H1 (cell line): ENCODE data around the gene PRKAR1B. TPM values are rescaled to one million over a fixed set of nuclear protein-coding genes. Genes with fewer than 3 reads are reported as not detected.

ENCODE experiments used
- CTCF ChIA-PET: fragments of 300-600 bp; sonication (Branson Sonifier 250); formaldehyde crosslinking; loops from one replicate; lab custom pipeline; 2021; ENCODE audit not compliant: partially characterized antibody; lab: Charles Lee
- POLR2A ChIA-PET: fragments of 300-600 bp; sonication (Branson Sonifier 250); formaldehyde crosslinking; loops from one replicate; lab custom pipeline; 2021; ENCODE audit warnings: inconsistent platforms; ENCODE audit not compliant: partially characterized antibody; lab: Charles Lee
- DNase-seq, 2 experiments: peaks; one replicate each; pipeline versions ENCODE4 v3.0.0 to v3.0.0-alpha.2; 2010 to 2022; ENCODE audit warnings: low spot score in 2 of 2, low read depth in 1 of 2, mixed read lengths in 1 of 2
- FAIRE-seq: peaks from 2 replicates; lab custom pipeline; 2011; peaks lifted over from hg19 to GRCh38; lab: Jason Lieb, UNC
- H2AFZ ChIP-seq: 2 replicates; pipeline ENCODE4 v1.8.1; 2012; ENCODE audit warnings: low read length, inconsistent platforms
- H2AK5ac ChIP-seq: 2 replicates; pipeline ENCODE4 v1.6.1; 2013; ENCODE audit warnings: low read depth, low read length
- H2BK120ac ChIP-seq: replicated peaks from 2 replicates; pipeline ENCODE3; 2013; ENCODE audit warnings: low read depth, low read length, inconsistent platforms
- H2BK12ac ChIP-seq: 2 replicates; pipeline ENCODE4 v1.6.1; 2013; ENCODE audit warnings: low read depth, low read length
- H2BK15ac ChIP-seq: 2 replicates; pipeline ENCODE4 v1.6.1; 2013; ENCODE audit warnings: low read length
- H2BK20ac ChIP-seq: 2 replicates; pipeline ENCODE4 v1.6.1; 2013; ENCODE audit warnings: low read length
- H2BK5ac ChIP-seq: 2 replicates; pipeline ENCODE4 v1.6.1; 2013; ENCODE audit warnings: low read depth, low read length
- H3K14ac ChIP-seq: 2 replicates; pipeline ENCODE4 v1.6.1; 2013; ENCODE audit warnings: inconsistent platforms; ENCODE audit not compliant: insufficient read length
- H3K18ac ChIP-seq: 2 replicates; pipeline ENCODE4 v1.6.1; 2013; ENCODE audit warnings: low read length; ENCODE audit errors: extremely low read depth
- H3K23ac ChIP-seq: 2 replicates; pipeline ENCODE4 v1.6.1; 2013; ENCODE audit warnings: inconsistent platforms; ENCODE audit not compliant: insufficient read length
- H3K23me2 ChIP-seq: 2 replicates; pipeline ENCODE4 v1.6.1; 2013; ENCODE audit warnings: low read depth, low read length
- H3K27ac ChIP-seq: 2 replicates; pipeline ENCODE4 v1.6.1; 2011; ENCODE audit warnings: low read depth, low read length, inconsistent platforms
- H3K27me3 ChIP-seq, 4 experiments: replicated peaks in 1 of 4; 1 replicate in 1 of 4; 2 replicates in 3 of 4; pipeline versions ENCODE4 v1.6.1 to v1.8.1; 2011 to 2013; ENCODE audit warnings: low read length in 3 of 4, mild to moderate bottlenecking in 3 of 4, inconsistent platforms in 2 of 4, mixed read lengths in 2 of 4, moderate library complexity in 1 of 4; ENCODE audit not compliant: control insufficient read depth in 3 of 4, insufficient read depth in 3 of 4; ENCODE audit errors: extremely low read depth in 1 of 4
- H3K36me3 ChIP-seq, 4 experiments: 2 replicates each; pipeline versions ENCODE4 v1.6.1 to v1.8.1; 2011 to 2013; ENCODE audit warnings: mild to moderate bottlenecking in 4 of 4, low read length in 3 of 4, moderate library complexity in 2 of 4, control low read depth in 1 of 4, inconsistent platforms in 1 of 4; ENCODE audit not compliant: insufficient read depth in 4 of 4, control insufficient read depth in 2 of 4
- H3K4ac ChIP-seq: replicated peaks from 2 replicates; pipeline ENCODE3; 2013; ENCODE audit warnings: low read length, low read depth, mixed read lengths, inconsistent platforms; ENCODE audit not compliant: insufficient read length
- H3K4me1 ChIP-seq, 4 experiments: replicated peaks in 1 of 4; 1 replicate in 1 of 4; 2 replicates in 3 of 4; pipeline versions ENCODE4 v1.6.1 to v1.8.1; 2011 to 2013; ENCODE audit warnings: low read length in 3 of 4, inconsistent platforms in 2 of 4, mixed read lengths in 1 of 4; ENCODE audit not compliant: insufficient read depth in 4 of 4, control insufficient read depth in 3 of 4
- H3K4me2 ChIP-seq, 2 experiments: 2 replicates each; pipeline versions ENCODE4 v1.6.1 to v1.8.1; 2011 to 2013; ENCODE audit warnings: low read depth in 2 of 2, low read length in 2 of 2, control low read depth in 1 of 2, inconsistent platforms in 1 of 2, mild to moderate bottlenecking in 1 of 2; ENCODE audit not compliant: insufficient read depth in 1 of 2
- H3K4me3 ChIP-seq, 4 experiments: fragments of 200-600, 300-600 bp in 1 of 4; sonication (generic), shearing (Covaris generic), sonication (Bioruptor Twin) in 1 of 4; 2 replicates each; pipeline versions ENCODE4 v1.5.1 to v1.8.1; 2011 to 2016; ENCODE audit warnings: low read length in 4 of 4, low read depth in 3 of 4, control low read depth in 2 of 4, inconsistent platforms in 2 of 4, mild to moderate bottlenecking in 2 of 4, mixed read lengths in 1 of 4, moderate library complexity in 1 of 4; ENCODE audit not compliant: insufficient read depth in 2 of 4; ENCODE audit errors: extremely low read depth in 1 of 4
- H3K56ac ChIP-seq: replicated peaks from 2 replicates; pipeline ENCODE3; 2013; ENCODE audit warnings: low read depth, mild to moderate bottlenecking, mixed read lengths, low read length, inconsistent platforms; ENCODE audit not compliant: insufficient read length
- H3K79me1 ChIP-seq: 2 replicates; pipeline ENCODE4 v1.6.1; 2013; ENCODE audit warnings: low read depth, low read length, control low read depth
- H3K79me2 ChIP-seq, 2 experiments: 2 replicates each; pipeline versions ENCODE4 v1.6.1 to v1.8.1; 2012 to 2013; ENCODE audit warnings: low read length in 2 of 2, mild to moderate bottlenecking in 2 of 2, inconsistent platforms in 1 of 2; ENCODE audit not compliant: insufficient read depth in 2 of 2, control insufficient read depth in 1 of 2
- H3K9ac ChIP-seq, 4 experiments: replicated peaks in 1 of 4; 1 replicate in 1 of 4; 2 replicates in 3 of 4; pipeline versions ENCODE4 v1.6.1 to v1.8.1; 2011 to 2013; ENCODE audit warnings: low read depth in 3 of 4, low read length in 3 of 4, control low read depth in 2 of 4, mild to moderate bottlenecking in 2 of 4, moderate library complexity in 2 of 4, inconsistent platforms in 1 of 4; ENCODE audit errors: extremely low read depth in 1 of 4
- H3K9me3 ChIP-seq, 2 experiments: 2 replicates each; pipeline versions ENCODE4 v1.6.1 to v1.8.1; 2012 to 2013; ENCODE audit warnings: mild to moderate bottlenecking in 2 of 2, moderate library complexity in 2 of 2, control low read depth in 1 of 2, inconsistent platforms in 1 of 2, low read depth in 1 of 2, low read length in 1 of 2, mixed read lengths in 1 of 2; ENCODE audit not compliant: insufficient read depth in 2 of 2
- H4K20me1 ChIP-seq, 2 experiments: replicated peaks in 1 of 2; 2 replicates each; pipeline versions ENCODE3 to v1.8.1; 2011 to 2013; ENCODE audit warnings: inconsistent platforms in 2 of 2, low read length in 2 of 2, mild to moderate bottlenecking in 1 of 2; ENCODE audit not compliant: insufficient read depth in 2 of 2, control insufficient read depth in 1 of 2
- H4K5ac ChIP-seq: 2 replicates; pipeline ENCODE4 v1.6.1; 2013; ENCODE audit warnings: low read length, low read depth, mixed read lengths, inconsistent platforms; ENCODE audit not compliant: insufficient read length
- H4K8ac ChIP-seq: 2 replicates; pipeline ENCODE4 v1.8.0; 2013; ENCODE audit warnings: mild to moderate bottlenecking, moderate library complexity, low read length, inconsistent platforms; ENCODE audit not compliant: insufficient read depth; ENCODE audit errors: extremely low read depth
- H4K91ac ChIP-seq: replicated peaks from 2 replicates; pipeline ENCODE3; 2013; ENCODE audit warnings: low read length, mixed read lengths, inconsistent platforms; ENCODE audit not compliant: insufficient read length
- EP300 ChIP-seq, 2 experiments: IDR thresholded peaks; 1 replicate in 1 of 2; 2 replicates in 1 of 2; pipeline ENCODE4 v1.6.1; 2011 to 2012; ENCODE audit warnings: low read depth in 2 of 2, low read length in 2 of 2, mild to moderate bottlenecking in 2 of 2, borderline replicate concordance in 1 of 2, inconsistent platforms in 1 of 2, moderate library complexity in 1 of 2
- EZH2 ChIP-seq: fragments of 200-600 bp; sonication (generic); IDR thresholded peaks from 2 replicates; pipeline ENCODE4 v1.7.1; 2012; ENCODE audit warnings: low read depth, mild to moderate bottlenecking, moderate library complexity, low read length, inconsistent platforms; ENCODE audit not compliant: severe bottlenecking
- GABPA ChIP-seq: IDR thresholded peaks from 2 replicates; pipeline ENCODE4 v1.6.1; 2011; ENCODE audit warnings: mild to moderate bottlenecking, low read length, moderate library complexity, borderline replicate concordance; ENCODE audit not compliant: insufficient read depth
- JUND ChIP-seq: IDR thresholded peaks from 2 replicates; pipeline ENCODE4 v1.6.1; 2011; ENCODE audit warnings: mild to moderate bottlenecking, improper control_type of control experiment, low read length
- KDM4A ChIP-seq: IDR thresholded peaks from one replicate; pipeline ENCODE4 v1.7.1; 2012; ENCODE audit warnings: low read depth, mild to moderate bottlenecking, moderate library complexity, low read length, inconsistent platforms; ENCODE audit not compliant: severe bottlenecking
- POLR2AphosphoS5 ChIP-seq: IDR thresholded peaks from 2 replicates; pipeline ENCODE4 v1.6.1; 2011; ENCODE audit warnings: low read depth, low read length
- SIN3A ChIP-seq, 2 experiments: IDR thresholded peaks in 1 of 2; conservative IDR thresholded peaks in 1 of 2; 2 replicates each; pipeline ENCODE4 v1.6.1; 2011 to 2012; ENCODE audit warnings: low read length in 2 of 2, improper control_type of control experiment in 1 of 2, low read depth in 1 of 2, mild to moderate bottlenecking in 1 of 2
- SP4 ChIP-seq: IDR thresholded peaks from 2 replicates; pipeline ENCODE4 v1.6.1; 2012; ENCODE audit warnings: low read length, inconsistent platforms
- TCF12 ChIP-seq: IDR thresholded peaks from 2 replicates; pipeline ENCODE4 v1.6.1; 2011; ENCODE audit warnings: low read depth, mild to moderate bottlenecking, low read length
- WGBS, 2 experiments: shearing (Covaris generic) in 1 of 2; methylation state at CpG; one replicate each; pipeline versions ENCODE4 v1.1.6 to v1.1.7; 2013 to 2015; ENCODE audit warnings: low lambda C conversion rate in 2 of 2, mixed read lengths in 2 of 2, inconsistent platforms in 1 of 2, low coverage in 1 of 2, missing lambda C conversion rate in 1 of 2; ENCODE audit not compliant: insufficient replicate concordance in 2 of 2, insufficient coverage in 1 of 2, insufficient read length in 1 of 2; ENCODE audit errors: extremely low coverage in 1 of 2, missing lambda C conversion rate in 1 of 2; 5-methylcytosine and 5-hydroxymethylcytosine counted together
- polyA plus RNA-seq, 7 experiments: library from polyadenylated mRNA; depleted of rRNA in 3 of 7; stranded (reverse) in 5 of 7; unstranded in 2 of 7; fragments of >200 nt in 5 of 7; fragments of 200-250 nt in 2 of 7; gene quantifications; 1 replicate in 5 of 7; 2 replicates in 1 of 7; 4 replicates in 1 of 7; pipeline versions ENCODE4 v1.2.1 to v1.2.3, GENCODE V29; 2011 to 2013; ENCODE audit warnings: missing spikeins in 2 of 7, mixed read lengths in 2 of 7
- total RNA-seq: library from RNA; stranded (reverse); fragmentation: NEBNext Ultra II Directional; extraction: Animal tissue kit (Norgen Biotek cat#: 25700); gene quantifications from 2 replicates; pipeline ENCODE4 v1.2.1, GENCODE V29; 2021
- TF ChIP-seq, protein P1 (sequence below): IDR thresholded peaks from 2 replicates; pipeline ENCODE4 v1.6.1; 2012; ENCODE audit warnings: low read length, inconsistent platforms

The PRKAR1B gene
- total and polyA plus RNA-seq, 2 of the 8 experiments (the other 6 are each of a cell fraction or from before 2014, with no cell fraction given): 12.3 to 55.7 TPM

DNA sequence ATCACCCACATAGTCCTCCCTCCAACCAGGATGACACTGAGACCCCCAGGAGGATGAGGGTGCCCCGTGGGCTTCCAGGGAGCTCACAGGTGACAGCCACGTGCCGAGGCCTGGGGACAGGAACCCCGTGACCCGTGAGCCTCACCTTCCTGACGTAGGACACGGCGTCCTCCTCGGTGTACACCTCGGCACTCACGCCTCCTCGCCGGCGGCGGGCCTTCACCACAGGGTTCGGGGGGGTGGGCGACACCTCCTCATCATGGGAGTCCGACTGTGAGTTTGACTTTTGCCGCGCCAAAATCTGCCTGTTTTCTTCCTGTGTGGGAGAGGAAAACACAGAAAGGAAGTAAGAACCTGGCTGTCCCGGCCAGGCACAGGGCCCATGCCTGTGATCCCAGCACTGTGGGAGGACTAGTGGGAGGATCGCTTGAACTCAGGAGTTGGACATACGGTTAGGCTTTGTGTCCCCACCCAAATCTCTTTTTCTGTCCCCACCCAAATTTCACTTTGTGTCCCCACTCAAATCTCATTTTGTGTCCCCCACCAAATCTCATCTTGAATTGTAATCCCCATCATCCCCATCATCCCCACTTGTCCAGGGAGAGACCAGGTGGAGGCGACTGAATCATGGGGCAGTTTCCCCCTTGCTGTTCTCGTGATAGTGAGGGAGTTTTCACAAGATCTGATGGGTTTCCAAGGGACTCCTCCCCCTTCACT lies 46.5 kb downstream of the PRKAR1B start:
- DNase-seq (no peak), FAIRE-seq (no peak)
- Histone ChIP-seq H3K9me3 (peaks cover 1 to 3% of the 10 kb centered on the region in 2 experiments; a peak in 3 of 4 replicates), H3K14ac (no peak overlapping the region), H3K4ac (no peak overlapping the region), H4K8ac (peak overlapping the region; percentile 2; the same call in 1 of the 2 replicates), H3K23ac (no peak overlapping the region), H3K4me1 (no peaks in the 10 kb centered on the region), H3K23me2 (peaks cover 2% of the 10 kb centered on the region; the same call in 1 of the 2 replicates), H4K20me1 (no peaks in the 10 kb centered on the region), H3K79me1 (peaks cover 3% of the 10 kb centered on the region; the same call in 1 of the 2 replicates), H2BK120ac (no peak overlapping the region), H2BK12ac (no peak overlapping the region), H3K36me3 (peaks cover 2 to 40% (median 11%) of the 10 kb centered on the region in 4 experiments; a peak in 7 of 8 replicates), H3K9ac (no peak overlapping the region), H2BK15ac (no peak overlapping the region), H2BK5ac (no peak overlapping the region), H4K5ac (no peak overlapping the region), H3K4me3 (no peak overlapping the region), H3K27ac (no peak overlapping the region), H2AFZ (no peak overlapping the region), H3K79me2 (no peaks in the 10 kb centered on the region; a peak in 1 of 4 replicates), H2AK5ac (no peak overlapping the region), H2BK20ac (no peak overlapping the region), H3K27me3 (no peaks in the 10 kb centered on the region), H3K4me2 (no peak overlapping the region), H3K56ac (no peak overlapping the region), H3K18ac (no peak overlapping the region), H4K91ac (no peak overlapping the region)
- TF ChIP-seq KDM4A (no peak), EP300 (IDR thresholded peaks at IDR 0.05; ENCODE audit: borderline replicate concordance in 1 of 2, low read depth in 2 of 2, low read length in 2 of 2) (no peak), GABPA (no peak), EZH2 (no peak), SIN3A (conservative IDR thresholded peaks at IDR 0.05 in 1 of 2, IDR thresholded peaks at IDR 0.05 in 1 of 2; ENCODE audit: low read depth in 1 of 2, low read length in 2 of 2) (no peak), POLR2AphosphoS5 (no peak), SP4 (no peak), JUND (no peak), TCF12 (no peak)
- TF ChIP-seq, protein P1, sequence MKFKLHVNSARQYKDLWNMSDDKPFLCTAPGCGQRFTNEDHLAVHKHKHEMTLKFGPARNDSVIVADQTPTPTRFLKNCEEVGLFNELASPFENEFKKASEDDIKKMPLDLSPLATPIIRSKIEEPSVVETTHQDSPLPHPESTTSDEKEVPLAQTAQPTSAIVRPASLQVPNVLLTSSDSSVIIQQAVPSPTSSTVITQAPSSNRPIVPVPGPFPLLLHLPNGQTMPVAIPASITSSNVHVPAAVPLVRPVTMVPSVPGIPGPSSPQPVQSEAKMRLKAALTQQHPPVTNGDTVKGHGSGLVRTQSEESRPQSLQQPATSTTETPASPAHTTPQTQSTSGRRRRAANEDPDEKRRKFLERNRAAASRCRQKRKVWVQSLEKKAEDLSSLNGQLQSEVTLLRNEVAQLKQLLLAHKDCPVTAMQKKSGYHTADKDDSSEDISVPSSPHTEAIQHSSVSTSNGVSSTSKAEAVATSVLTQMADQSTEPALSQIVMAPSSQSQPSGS: no peak
- 87% methylated on average over 23 of the region's 25 CpGs; no CpG with 5 or more reads in 1 of the 2 experiments for WGBS, 2 experiments
- CTCF ChIA-PET: no interaction called here
- POLR2A ChIA-PET: no interaction called here
